SIG-M5 treated with dmso at 0.1 percent for 504 hours (cell line): ENCODE data around the gene FCER1A.
"Not testable (repeated sequence)": the region's sequence is repeated elsewhere in the genome, so short reads cannot be mapped to it uniquely, and the experiment has no call there.

Experiments
- DNase-seq: peaks from one replicate; lab custom pipeline; 2025; ENCODE audit not compliant: unreplicated experiment; lab: John Stamatoyannopoulos, UW

FCER1A gene

GRCh38 chr1:159349374-159349773 lies 47.2 kb downstream of the FCER1A start:
- not testable (repeated sequence) for DNase-seq

- DNase-seq: no peak
Observed at GRCh38 chr1:159352436-159352835, 50.3 kb downstream of the FCER1A start.
